ENCODE data around the gene IDS.

IDS gene

DNA sequence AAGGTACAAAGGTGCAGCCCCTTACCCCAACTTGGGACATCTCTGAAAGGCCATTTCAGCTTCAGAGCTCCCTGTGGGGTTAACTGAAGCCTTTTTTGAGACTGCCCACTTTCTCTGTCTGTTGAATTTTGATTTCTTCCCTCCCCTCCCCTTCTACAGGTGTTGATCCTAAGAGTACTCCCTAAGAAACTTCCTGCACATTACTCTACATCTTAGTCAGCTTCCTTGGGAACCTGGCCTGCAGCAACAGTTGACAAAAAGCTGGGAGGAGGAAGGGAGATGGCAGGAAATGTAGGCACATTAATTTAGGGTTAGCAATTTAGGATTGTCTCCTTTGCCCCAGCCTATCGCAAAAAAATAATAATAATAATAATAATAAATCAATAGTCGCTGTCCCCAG, 1.2 kb upstream of the IDS start:
- TF ChIP-seq GABPA (IDR thresholded peaks at IDR 0.05; ENCODE audit: low read depth) (no peak), SPI1 (IDR thresholded peaks at IDR 0.05; ENCODE audit: borderline replicate concordance, low read depth) (no peak), POLR2AphosphoS5 (IDR thresholded peaks at IDR 0.05; ENCODE audit: low read depth) (no peak)
- TF ChIP-seq, protein P1, sequence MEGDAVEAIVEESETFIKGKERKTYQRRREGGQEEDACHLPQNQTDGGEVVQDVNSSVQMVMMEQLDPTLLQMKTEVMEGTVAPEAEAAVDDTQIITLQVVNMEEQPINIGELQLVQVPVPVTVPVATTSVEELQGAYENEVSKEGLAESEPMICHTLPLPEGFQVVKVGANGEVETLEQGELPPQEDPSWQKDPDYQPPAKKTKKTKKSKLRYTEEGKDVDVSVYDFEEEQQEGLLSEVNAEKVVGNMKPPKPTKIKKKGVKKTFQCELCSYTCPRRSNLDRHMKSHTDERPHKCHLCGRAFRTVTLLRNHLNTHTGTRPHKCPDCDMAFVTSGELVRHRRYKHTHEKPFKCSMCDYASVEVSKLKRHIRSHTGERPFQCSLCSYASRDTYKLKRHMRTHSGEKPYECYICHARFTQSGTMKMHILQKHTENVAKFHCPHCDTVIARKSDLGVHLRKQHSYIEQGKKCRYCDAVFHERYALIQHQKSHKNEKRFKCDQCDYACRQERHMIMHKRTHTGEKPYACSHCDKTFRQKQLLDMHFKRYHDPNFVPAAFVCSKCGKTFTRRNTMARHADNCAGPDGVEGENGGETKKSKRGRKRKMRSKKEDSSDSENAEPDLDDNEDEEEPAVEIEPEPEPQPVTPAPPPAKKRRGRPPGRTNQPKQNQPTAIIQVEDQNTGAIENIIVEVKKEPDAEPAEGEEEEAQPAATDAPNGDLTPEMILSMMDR (IDR thresholded peaks at IDR 0.05; ENCODE audit: insufficient read depth, low read length): no peak
- TF ChIP-seq, protein P2, sequence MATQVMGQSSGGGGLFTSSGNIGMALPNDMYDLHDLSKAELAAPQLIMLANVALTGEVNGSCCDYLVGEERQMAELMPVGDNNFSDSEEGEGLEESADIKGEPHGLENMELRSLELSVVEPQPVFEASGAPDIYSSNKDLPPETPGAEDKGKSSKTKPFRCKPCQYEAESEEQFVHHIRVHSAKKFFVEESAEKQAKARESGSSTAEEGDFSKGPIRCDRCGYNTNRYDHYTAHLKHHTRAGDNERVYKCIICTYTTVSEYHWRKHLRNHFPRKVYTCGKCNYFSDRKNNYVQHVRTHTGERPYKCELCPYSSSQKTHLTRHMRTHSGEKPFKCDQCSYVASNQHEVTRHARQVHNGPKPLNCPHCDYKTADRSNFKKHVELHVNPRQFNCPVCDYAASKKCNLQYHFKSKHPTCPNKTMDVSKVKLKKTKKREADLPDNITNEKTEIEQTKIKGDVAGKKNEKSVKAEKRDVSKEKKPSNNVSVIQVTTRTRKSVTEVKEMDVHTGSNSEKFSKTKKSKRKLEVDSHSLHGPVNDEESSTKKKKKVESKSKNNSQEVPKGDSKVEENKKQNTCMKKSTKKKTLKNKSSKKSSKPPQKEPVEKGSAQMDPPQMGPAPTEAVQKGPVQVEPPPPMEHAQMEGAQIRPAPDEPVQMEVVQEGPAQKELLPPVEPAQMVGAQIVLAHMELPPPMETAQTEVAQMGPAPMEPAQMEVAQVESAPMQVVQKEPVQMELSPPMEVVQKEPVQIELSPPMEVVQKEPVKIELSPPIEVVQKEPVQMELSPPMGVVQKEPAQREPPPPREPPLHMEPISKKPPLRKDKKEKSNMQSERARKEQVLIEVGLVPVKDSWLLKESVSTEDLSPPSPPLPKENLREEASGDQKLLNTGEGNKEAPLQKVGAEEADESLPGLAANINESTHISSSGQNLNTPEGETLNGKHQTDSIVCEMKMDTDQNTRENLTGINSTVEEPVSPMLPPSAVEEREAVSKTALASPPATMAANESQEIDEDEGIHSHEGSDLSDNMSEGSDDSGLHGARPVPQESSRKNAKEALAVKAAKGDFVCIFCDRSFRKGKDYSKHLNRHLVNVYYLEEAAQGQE (IDR thresholded peaks at IDR 0.05; ENCODE audit: insufficient replicate concordance, low read depth): no peak
- H3K27ac ChIP-seq (replicated peaks): no peak overlapping the region
- no peaks in the 10 kb centered on the region for H3K27me3 ChIP-seq (ENCODE audit: insufficient read depth, poor library complexity, severe bottlenecking)
- no peak for DNase-seq (ENCODE audit: low read depth in 1 of 2, low spot score in 1 of 2)
- no peak overlapping the region for H3K4me3 ChIP-seq (replicated peaks; ENCODE audit: insufficient read depth, low read length)

DNA sequence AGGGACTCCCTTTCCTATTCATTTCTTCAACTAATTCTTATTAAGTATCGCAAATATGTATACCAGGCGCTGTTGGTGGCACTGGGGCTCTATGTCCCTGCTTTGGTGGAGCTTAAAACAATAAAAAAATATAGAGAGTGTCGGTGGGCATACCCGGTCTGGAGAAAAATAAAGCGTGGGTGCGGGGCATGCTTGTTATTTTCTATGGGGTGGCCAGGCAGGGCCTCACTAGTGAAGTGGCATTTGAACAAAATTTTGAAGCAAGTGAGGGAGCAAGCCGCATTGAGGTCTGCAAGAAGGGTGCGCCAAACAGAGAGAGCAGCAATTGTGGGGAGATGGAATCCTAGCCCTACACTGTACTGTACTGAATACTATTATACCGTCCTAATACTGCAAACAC, 565 bp upstream of the IDS start:
- no peak overlapping the region for H3K4me3 ChIP-seq (replicated peaks; ENCODE audit: insufficient read depth, low read length)
- DNase-seq (ENCODE audit: low read depth in 1 of 2, low spot score in 1 of 2): no peak
- H3K27ac ChIP-seq (replicated peaks): peak overlapping the region; percentile 82
- TF ChIP-seq, protein P2 (IDR thresholded peaks at IDR 0.05; ENCODE audit: insufficient replicate concordance, low read depth): no peak
- no peaks in the 10 kb centered on the region for H3K27me3 ChIP-seq (ENCODE audit: insufficient read depth, poor library complexity, severe bottlenecking)

DNA sequence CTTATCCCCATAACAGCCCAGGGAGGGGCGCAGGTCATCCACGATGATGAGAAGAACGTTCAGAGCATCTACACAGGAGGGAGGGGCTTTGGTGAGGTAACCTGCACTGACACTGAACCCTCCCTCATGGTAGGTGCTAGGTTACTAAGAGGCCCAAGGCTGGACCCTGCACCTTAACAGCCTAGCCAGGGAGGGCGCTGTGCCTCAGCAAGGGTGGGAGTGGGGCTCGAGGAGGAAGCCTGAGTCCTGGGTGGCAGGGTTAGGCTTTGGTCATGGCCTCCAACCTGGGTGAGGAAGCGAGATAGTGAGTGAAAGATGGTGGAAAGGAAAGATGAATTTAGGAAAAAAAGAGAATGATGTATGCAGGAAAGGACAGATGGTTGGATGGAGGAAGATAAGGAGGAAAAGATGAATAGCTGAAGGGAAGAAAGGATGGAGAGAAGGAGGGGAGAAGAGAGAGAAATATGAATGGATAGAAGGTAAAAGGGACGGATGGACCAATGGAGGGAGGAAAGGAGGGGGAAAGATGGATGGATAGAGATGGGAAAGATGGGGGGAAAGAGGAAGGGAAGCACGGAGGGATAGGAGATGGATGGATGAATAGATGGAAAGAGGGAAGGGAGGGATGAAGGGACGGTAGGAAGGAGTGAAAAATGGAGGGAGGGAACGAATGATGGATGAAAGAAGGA, 736 bp downstream of the IDS start:
- DNase-seq (ENCODE audit: low read depth in 1 of 2, low spot score in 1 of 2): no peak
- peak overlapping the region; percentile 82 for H3K27ac ChIP-seq (replicated peaks)
- H3K27me3 ChIP-seq (ENCODE audit: insufficient read depth, poor library complexity, severe bottlenecking): no peaks in the 10 kb centered on the region
- peak overlapping the region; percentile 36 for H3K4me3 ChIP-seq (replicated peaks; ENCODE audit: insufficient read depth, low read length)
- TF ChIP-seq, protein P2 (IDR thresholded peaks at IDR 0.05; ENCODE audit: insufficient replicate concordance, low read depth): no peak
- TF ChIP-seq, protein P1 (IDR thresholded peaks at IDR 0.05; ENCODE audit: insufficient read depth, low read length): no peak
- no peak for TF ChIP-seq POLR2AphosphoS5 (IDR thresholded peaks at IDR 0.05; ENCODE audit: low read depth)
- no peak for TF ChIP-seq GABPA (IDR thresholded peaks at IDR 0.05; ENCODE audit: low read depth)
- no peak for TF ChIP-seq SPI1 (IDR thresholded peaks at IDR 0.05; ENCODE audit: borderline replicate concordance, low read depth)

All from HL-60 (cell line).